GM12892 (cell line): ENCODE measurements around the gene GNGT2.

ENCODE experiments used
- POLR2A ChIP-seq: IDR thresholded peaks from 2 replicates; pipeline ENCODE4 v1.6.1; 2011; ENCODE audit warnings: low read depth, low read length, control low read depth
- POLR2AphosphoS5 ChIP-seq: IDR thresholded peaks from 2 replicates; pipeline ENCODE4 v1.6.1; 2011; ENCODE audit warnings: low read depth, low read length, control low read depth
- TAF1 ChIP-seq: IDR thresholded peaks from 2 replicates; pipeline ENCODE4 v1.6.1; 2011; ENCODE audit warnings: low read depth, mild to moderate bottlenecking, control low read depth, low read length, borderline replicate concordance

DNA sequence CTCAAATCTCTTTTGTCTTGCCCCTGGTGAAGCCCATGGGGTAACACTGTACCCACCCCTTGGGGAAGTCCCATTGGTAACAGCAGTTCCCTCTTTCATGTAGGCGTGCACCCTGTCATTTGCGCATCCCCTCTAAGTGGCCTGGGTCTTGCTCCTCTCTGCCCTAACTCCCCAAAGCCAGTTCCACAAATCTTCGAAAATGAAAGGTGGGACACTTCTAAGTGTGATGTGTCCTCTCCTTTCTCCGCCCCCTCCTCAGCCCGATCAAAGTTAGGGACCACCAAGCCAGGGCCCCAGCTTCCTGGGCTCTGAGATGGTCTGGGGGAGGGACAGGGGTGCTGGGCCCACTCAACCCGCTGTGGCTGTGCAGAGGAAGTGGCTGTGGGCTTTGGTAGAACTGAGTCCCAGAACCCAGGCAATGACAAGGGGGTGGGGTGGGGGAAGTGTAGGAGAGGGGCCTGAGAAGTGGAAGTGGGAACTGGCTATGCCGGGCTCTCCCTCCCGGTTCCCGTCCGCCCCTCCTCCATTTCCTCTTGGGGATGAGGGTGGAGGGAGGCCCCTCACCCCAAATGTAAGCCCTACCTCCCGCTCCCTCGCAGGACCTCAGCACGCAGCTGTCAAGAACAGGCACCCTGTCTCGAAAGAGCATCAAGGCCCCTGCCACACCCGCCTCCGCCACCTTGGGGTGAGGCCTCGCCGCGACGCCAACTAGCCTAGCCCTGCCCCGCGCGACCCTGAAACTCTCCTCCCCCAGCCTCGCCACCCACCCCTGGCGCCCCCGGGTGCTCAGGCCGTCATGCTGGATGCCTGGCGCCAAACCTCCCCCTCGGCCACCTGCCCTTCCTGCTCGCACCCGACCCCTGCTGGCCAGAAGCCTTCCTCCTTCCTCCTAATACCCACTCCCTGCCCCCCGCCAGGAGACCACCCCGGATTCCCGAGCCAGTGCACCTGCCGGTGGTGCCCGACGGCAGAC lies 8.9 kb upstream of the GNGT2 start:
- TF ChIP-seq POLR2A (no peak; the same call in 1 of the 2 replicates), POLR2AphosphoS5 (no peak; the same call in 1 of the 2 replicates), TAF1 (no peak)
